ENCODE results near the gene TXNRD2.

GRCh38 chr22:19958083-19959042 lies 16.7 kb upstream of the TXNRD2 start:
- no peak for TF ChIP-seq CTCF (IDR thresholded peaks at IDR 0.05; ENCODE audit: borderline replicate concordance, extremely low read depth, low read length, poor library complexity, severe bottlenecking)
- no peak for TF ChIP-seq EZH2 (IDR thresholded peaks at IDR 0.05; ENCODE audit: borderline replicate concordance, low read depth, low read length, severe bottlenecking)
